GM12878 (cell line): ENCODE results near the gene NR1H4. TPM values are rescaled to one million over a fixed set of nuclear protein-coding genes. Genes with fewer than 3 reads are reported as not detected.
A peak's percentile ranks its signal among the peaks of the same experiment; 100 is the strongest.

Experiments used
- BACH1 ChIP-seq: fragments of 450-650 bp; IDR thresholded peaks from 2 replicates; pipeline ENCODE4 v1.6.1; 2017; ENCODE audit warnings: mild to moderate bottlenecking, borderline replicate concordance
- BHLHE40 ChIP-seq, 2 experiments: fragments of 450-650 bp in 1 of 2; IDR thresholded peaks; 2 replicates each; pipeline ENCODE4 v1.6.1; 2011 to 2017; ENCODE audit warnings: low read depth in 2 of 2, borderline replicate concordance in 1 of 2, improper control_type of control experiment in 1 of 2, low read length in 1 of 2, mild to moderate bottlenecking in 1 of 2
- CBX5 ChIP-seq: sonication (generic); IDR thresholded peaks from 2 replicates; pipeline ENCODE4 v1.6.1; 2016; ENCODE audit warnings: low read depth, moderate library complexity, mild to moderate bottlenecking, inconsistent platforms
- IKZF1 ChIP-seq: fragments of 450-650 bp; conservative IDR thresholded peaks from 2 replicates; pipeline ENCODE4 v1.6.1; 2017; ENCODE audit warnings: antibody characterized with exemption, mild to moderate bottlenecking
- IKZF2 ChIP-seq, 2 experiments: fragments of 450-650 bp; IDR thresholded peaks; 2 replicates each; pipeline ENCODE4 v1.6.1; 2017; ENCODE audit warnings: mild to moderate bottlenecking in 2 of 2, moderate library complexity in 2 of 2
- JUND ChIP-seq: IDR thresholded peaks from 2 replicates; pipeline ENCODE4 v1.6.1; 2012; ENCODE audit warnings: low read depth, mild to moderate bottlenecking, low read length, improper control_type of control experiment, moderate library complexity
- NR2F1 ChIP-seq: fragments of 450-650 bp; conservative IDR thresholded peaks from 2 replicates; pipeline ENCODE4 v1.6.1; 2017; ENCODE audit warnings: mild to moderate bottlenecking
- POLR2A ChIP-seq: IDR thresholded peaks from 2 replicates; pipeline ENCODE4 v1.6.1; 2011; ENCODE audit warnings: low read depth, mild to moderate bottlenecking, low read length
- RAD51 ChIP-seq: fragments of 450-650 bp; IDR thresholded peaks from 2 replicates; pipeline ENCODE4 v1.6.1; 2016; ENCODE audit warnings: moderate library complexity, mild to moderate bottlenecking, inconsistent platforms
- SMARCA5 ChIP-seq: fragments of 450-650 bp; IDR thresholded peaks from 2 replicates; pipeline ENCODE4 v1.6.1; 2017; ENCODE audit warnings: mild to moderate bottlenecking
- TCF7 ChIP-seq: IDR thresholded peaks from 2 replicates; pipeline ENCODE4 v1.6.1; 2014; ENCODE audit warnings: antibody characterized with exemption, borderline replicate concordance
- ZNF207 ChIP-seq: fragments of 450-650 bp; IDR thresholded peaks from 2 replicates; pipeline ENCODE4 v1.6.1; 2014; ENCODE audit warnings: antibody characterized with exemption, mild to moderate bottlenecking, borderline replicate concordance
- polyA plus RNA-seq, 11 experiments: library from polyadenylated mRNA; depleted of rRNA in 4 of 11; unstranded in 6 of 11; stranded (reverse) in 5 of 11; fragments of >200 nt; fragmentation: Nextera tagmentation in 4 of 11; fragmentation: Illumina TruSeq in 1 of 11; extraction: Ambion mirVana in 4 of 11; extraction: Trizol in 1 of 11; gene quantifications; 1 replicate in 1 of 11; 2 replicates in 10 of 11; pipeline versions ENCODE4 v1.2.1 to v1.2.3, GENCODE V29; 2011 to 2016; ENCODE audit warnings: inconsistent platforms in 2 of 11, missing spikeins in 2 of 11, low read depth in 1 of 11
- total RNA-seq, 4 experiments: library from RNA; depleted of rRNA in 3 of 4; stranded (reverse); fragments of >200 nt in 3 of 4; fragmentation: Illumina TruSeq in 1 of 4; extraction: Trizol in 1 of 4; gene quantifications; 2 replicates each; pipeline versions ENCODE4 v1.2.1 to v1.2.3, GENCODE V29; 2013 to 2021
- TF ChIP-seq, protein P1 (sequence below): IDR thresholded peaks from 2 replicates; pipeline ENCODE4 v1.6.1; 2012; ENCODE audit warnings: low read depth, low read length, improper control_type of control experiment
- TF ChIP-seq, protein P2 (sequence below): fragments of 450-650 bp; conservative IDR thresholded peaks from 2 replicates; pipeline ENCODE4 v1.6.1; 2017; ENCODE audit warnings: mild to moderate bottlenecking, moderate library complexity
- TF ChIP-seq, protein P3 (sequence below): fragments of 450-650 bp; IDR thresholded peaks from 2 replicates; pipeline ENCODE4 v1.6.1; 2017; ENCODE audit warnings: low read depth, mild to moderate bottlenecking, moderate library complexity
- TF ChIP-seq, protein P4 (sequence below): fragments of 450-650 bp; IDR thresholded peaks from 2 replicates; pipeline ENCODE4 v1.6.1; 2016; ENCODE audit warnings: mild to moderate bottlenecking
- TF ChIP-seq, protein P5 (sequence below): IDR thresholded peaks from 2 replicates; pipeline ENCODE4 v1.6.1; 2011; ENCODE audit warnings: low read depth, low read length, improper control_type of control experiment, borderline replicate concordance
- TF ChIP-seq, protein P6 (sequence below): fragments of 450-650 bp; IDR thresholded peaks from 2 replicates; pipeline ENCODE4 v1.6.1; 2017; ENCODE audit warnings: mild to moderate bottlenecking, moderate library complexity

The NR1H4 gene
- total and polyA plus RNA-seq, 10 of the 15 experiments (the other 5 are each of a cell fraction or from before 2014, with no cell fraction given), result 0.04 TPM; not detected in 9

DNA sequence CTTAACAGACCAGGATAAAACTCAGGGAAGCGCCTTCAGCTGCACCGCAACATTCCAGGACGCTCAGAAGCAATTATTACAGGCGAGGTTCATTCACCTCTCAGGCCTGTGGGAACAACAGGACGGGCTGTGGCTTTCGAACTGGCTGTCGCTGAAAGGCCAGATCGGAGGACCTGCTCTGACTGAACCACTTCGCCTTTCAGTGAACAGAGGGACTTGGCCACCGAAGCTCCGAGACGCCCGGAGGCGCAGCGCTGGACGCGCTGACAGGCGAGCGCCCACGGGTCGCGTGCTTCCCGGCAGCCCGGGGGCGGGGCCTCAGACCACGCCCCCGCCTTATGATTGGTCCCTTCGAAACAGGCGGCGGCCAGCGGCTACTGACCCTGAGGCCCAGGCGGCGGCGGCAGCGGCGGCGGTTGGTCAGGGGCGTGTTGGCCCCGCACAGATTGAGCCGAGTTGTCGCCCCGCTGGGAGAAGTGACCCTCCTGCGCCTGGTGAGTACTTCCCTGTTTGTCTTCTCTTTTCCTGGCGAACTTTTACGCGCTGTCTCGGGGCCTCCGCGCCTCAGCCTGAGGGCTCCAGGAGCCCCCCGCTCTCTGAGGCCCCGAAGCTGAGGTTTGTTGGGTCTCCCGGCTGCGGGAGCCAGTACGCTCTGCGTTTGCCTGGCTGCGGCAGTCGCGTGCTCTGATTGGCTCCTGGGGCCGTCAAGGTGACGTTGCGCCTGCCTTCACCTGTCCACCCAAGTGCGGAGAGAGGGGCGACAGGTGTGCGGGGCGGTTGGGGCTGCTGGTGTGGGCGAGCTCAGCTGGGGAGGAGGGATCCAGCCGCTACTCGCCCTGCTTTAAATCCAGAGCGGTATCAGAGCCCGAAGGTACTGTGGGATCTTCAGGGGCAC lies 99.9 kb downstream of the NR1H4 start, which contains the start of gene GAS2L3 (continued):
- TF ChIP-seq CBX5, result no peak
- TF ChIP-seq, protein P1, sequence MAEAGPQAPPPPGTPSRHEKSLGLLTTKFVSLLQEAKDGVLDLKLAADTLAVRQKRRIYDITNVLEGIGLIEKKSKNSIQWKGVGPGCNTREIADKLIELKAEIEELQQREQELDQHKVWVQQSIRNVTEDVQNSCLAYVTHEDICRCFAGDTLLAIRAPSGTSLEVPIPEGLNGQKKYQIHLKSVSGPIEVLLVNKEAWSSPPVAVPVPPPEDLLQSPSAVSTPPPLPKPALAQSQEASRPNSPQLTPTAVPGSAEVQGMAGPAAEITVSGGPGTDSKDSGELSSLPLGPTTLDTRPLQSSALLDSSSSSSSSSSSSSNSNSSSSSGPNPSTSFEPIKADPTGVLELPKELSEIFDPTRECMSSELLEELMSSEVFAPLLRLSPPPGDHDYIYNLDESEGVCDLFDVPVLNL, result peak; percentile 75
- TF ChIP-seq IKZF1, result peak; percentile 54
- TF ChIP-seq TCF7, result no peak
- peak in 1 of 2 experiments; percentile 20; a peak in 1 of 4 replicates for TF ChIP-seq IKZF2 (IDR thresholded peaks at IDR 0.05)
- TF ChIP-seq JUND, result no peak
- TF ChIP-seq, protein P2, sequence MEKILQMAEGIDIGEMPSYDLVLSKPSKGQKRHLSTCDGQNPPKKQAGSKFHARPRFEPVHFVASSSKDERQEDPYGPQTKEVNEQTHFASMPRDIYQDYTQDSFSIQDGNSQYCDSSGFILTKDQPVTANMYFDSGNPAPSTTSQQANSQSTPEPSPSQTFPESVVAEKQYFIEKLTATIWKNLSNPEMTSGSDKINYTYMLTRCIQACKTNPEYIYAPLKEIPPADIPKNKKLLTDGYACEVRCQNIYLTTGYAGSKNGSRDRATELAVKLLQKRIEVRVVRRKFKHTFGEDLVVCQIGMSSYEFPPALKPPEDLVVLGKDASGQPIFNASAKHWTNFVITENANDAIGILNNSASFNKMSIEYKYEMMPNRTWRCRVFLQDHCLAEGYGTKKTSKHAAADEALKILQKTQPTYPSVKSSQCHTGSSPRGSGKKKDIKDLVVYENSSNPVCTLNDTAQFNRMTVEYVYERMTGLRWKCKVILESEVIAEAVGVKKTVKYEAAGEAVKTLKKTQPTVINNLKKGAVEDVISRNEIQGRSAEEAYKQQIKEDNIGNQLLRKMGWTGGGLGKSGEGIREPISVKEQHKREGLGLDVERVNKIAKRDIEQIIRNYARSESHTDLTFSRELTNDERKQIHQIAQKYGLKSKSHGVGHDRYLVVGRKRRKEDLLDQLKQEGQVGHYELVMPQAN, result peak; percentile 57; the same call in 1 of the 2 replicates
- TF ChIP-seq, protein P3, sequence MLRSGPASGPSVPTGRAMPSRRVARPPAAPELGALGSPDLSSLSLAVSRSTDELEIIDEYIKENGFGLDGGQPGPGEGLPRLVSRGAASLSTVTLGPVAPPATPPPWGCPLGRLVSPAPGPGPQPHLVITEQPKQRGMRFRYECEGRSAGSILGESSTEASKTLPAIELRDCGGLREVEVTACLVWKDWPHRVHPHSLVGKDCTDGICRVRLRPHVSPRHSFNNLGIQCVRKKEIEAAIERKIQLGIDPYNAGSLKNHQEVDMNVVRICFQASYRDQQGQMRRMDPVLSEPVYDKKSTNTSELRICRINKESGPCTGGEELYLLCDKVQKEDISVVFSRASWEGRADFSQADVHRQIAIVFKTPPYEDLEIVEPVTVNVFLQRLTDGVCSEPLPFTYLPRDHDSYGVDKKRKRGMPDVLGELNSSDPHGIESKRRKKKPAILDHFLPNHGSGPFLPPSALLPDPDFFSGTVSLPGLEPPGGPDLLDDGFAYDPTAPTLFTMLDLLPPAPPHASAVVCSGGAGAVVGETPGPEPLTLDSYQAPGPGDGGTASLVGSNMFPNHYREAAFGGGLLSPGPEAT, result no peak
- TF ChIP-seq RAD51, result no peak
- TF ChIP-seq NR2F1, result 0 out of 2 replicates have a peak, but pooled peaks have one; percentile 67
- TF ChIP-seq, protein P4, sequence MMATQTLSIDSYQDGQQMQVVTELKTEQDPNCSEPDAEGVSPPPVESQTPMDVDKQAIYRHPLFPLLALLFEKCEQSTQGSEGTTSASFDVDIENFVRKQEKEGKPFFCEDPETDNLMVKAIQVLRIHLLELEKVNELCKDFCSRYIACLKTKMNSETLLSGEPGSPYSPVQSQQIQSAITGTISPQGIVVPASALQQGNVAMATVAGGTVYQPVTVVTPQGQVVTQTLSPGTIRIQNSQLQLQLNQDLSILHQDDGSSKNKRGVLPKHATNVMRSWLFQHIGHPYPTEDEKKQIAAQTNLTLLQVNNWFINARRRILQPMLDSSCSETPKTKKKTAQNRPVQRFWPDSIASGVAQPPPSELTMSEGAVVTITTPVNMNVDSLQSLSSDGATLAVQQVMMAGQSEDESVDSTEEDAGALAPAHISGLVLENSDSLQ, result peak; percentile 95
- 0 out of 2 replicates have a peak, but pooled peaks have one; percentile 47 for TF ChIP-seq BACH1
- TF ChIP-seq, protein P5, sequence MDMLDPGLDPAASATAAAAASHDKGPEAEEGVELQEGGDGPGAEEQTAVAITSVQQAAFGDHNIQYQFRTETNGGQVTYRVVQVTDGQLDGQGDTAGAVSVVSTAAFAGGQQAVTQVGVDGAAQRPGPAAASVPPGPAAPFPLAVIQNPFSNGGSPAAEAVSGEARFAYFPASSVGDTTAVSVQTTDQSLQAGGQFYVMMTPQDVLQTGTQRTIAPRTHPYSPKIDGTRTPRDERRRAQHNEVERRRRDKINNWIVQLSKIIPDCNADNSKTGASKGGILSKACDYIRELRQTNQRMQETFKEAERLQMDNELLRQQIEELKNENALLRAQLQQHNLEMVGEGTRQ, result no peak
- peak; percentile 98 to 99 for TF ChIP-seq BHLHE40 (IDR thresholded peaks at IDR 0.05; ENCODE audit: borderline replicate concordance in 1 of 2, low read depth in 2 of 2, low read length in 1 of 2)
- 0 out of 2 replicates have a peak, but pooled peaks have one; percentile 2 for TF ChIP-seq SMARCA5
- peak; percentile 61; the same call in 1 of the 2 replicates for TF ChIP-seq POLR2A
- TF ChIP-seq, protein P6, sequence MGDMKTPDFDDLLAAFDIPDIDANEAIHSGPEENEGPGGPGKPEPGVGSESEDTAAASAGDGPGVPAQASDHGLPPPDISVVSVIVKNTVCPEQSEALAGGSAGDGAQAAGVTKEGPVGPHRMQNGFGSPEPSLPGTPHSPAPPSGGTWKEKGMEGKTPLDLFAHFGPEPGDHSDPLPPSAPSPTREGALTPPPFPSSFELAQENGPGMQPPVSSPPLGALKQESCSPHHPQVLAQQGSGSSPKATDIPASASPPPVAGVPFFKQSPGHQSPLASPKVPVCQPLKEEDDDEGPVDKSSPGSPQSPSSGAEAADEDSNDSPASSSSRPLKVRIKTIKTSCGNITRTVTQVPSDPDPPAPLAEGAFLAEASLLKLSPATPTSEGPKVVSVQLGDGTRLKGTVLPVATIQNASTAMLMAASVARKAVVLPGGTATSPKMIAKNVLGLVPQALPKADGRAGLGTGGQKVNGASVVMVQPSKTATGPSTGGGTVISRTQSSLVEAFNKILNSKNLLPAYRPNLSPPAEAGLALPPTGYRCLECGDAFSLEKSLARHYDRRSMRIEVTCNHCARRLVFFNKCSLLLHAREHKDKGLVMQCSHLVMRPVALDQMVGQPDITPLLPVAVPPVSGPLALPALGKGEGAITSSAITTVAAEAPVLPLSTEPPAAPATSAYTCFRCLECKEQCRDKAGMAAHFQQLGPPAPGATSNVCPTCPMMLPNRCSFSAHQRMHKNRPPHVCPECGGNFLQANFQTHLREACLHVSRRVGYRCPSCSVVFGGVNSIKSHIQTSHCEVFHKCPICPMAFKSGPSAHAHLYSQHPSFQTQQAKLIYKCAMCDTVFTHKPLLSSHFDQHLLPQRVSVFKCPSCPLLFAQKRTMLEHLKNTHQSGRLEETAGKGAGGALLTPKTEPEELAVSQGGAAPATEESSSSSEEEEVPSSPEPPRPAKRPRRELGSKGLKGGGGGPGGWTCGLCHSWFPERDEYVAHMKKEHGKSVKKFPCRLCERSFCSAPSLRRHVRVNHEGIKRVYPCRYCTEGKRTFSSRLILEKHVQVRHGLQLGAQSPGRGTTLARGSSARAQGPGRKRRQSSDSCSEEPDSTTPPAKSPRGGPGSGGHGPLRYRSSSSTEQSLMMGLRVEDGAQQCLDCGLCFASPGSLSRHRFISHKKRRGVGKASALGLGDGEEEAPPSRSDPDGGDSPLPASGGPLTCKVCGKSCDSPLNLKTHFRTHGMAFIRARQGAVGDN, result 0 out of 2 replicates have a peak, but pooled peaks have one; percentile 48
- TF ChIP-seq ZNF207, result no peak
